ENCODE results near the gene MMD2.

The MMD2 gene

GRCh38 chr7:4943297-4943696 lies 15.7 kb downstream of the MMD2 start:
- H3K4me3 ChIP-seq (ENCODE audit: low read length), result no peak overlapping the region
- TF ChIP-seq CTCF (IDR thresholded peaks at IDR 0.05; ENCODE audit: low read depth, low read length, poor library complexity, severe bottlenecking) (no peak), EZH2phosphoT487 (IDR thresholded peaks at IDR 0.05; ENCODE audit: borderline replicate concordance, low read length) (no peak)
- no peaks in the 10 kb centered on the region for H3K36me3 ChIP-seq (ENCODE audit: control insufficient read depth, low read length)
- H3K27ac ChIP-seq (ENCODE audit: low read depth, low read length), result no peak overlapping the region
- no peaks in the 10 kb centered on the region for H3K27me3 ChIP-seq (ENCODE audit: control insufficient read depth, low read length)
- no peak overlapping the region for H3K4me2 ChIP-seq (ENCODE audit: low read length)
- no peaks in the 10 kb centered on the region for H3K4me1 ChIP-seq (ENCODE audit: control insufficient read depth, low read length)
- H3K9me2 ChIP-seq (replicated peaks; ENCODE audit: control insufficient read depth, low read length), result no peaks in the 10 kb centered on the region
- H3K79me2 ChIP-seq (ENCODE audit: control insufficient read depth, low read length), result no peaks in the 10 kb centered on the region
- H4K20me1 ChIP-seq (ENCODE audit: control insufficient read depth, insufficient read depth, low read depth, low read length), result no peaks in the 10 kb centered on the region
- no peaks in the 10 kb centered on the region for H3K9me3 ChIP-seq (ENCODE audit: control insufficient read depth, insufficient read depth, low read length)
- no peaks in the 10 kb centered on the region for H3F3A ChIP-seq (ENCODE audit: control insufficient read depth, insufficient read depth)

- H3K9me3 ChIP-seq (ENCODE audit: control insufficient read depth, insufficient read depth, low read length), result no peaks in the 10 kb centered on the region
- H3K4me3 ChIP-seq (ENCODE audit: low read length), result no peak overlapping the region
- H3K36me3 ChIP-seq (ENCODE audit: control insufficient read depth, low read length), result no peaks in the 10 kb centered on the region
- no peaks in the 10 kb centered on the region for H3K4me1 ChIP-seq (ENCODE audit: control insufficient read depth, low read length)
- H3K4me2 ChIP-seq (ENCODE audit: low read length), result no peak overlapping the region
- H3K79me2 ChIP-seq (ENCODE audit: control insufficient read depth, low read length), result no peaks in the 10 kb centered on the region
- no peaks in the 10 kb centered on the region for H3K9me2 ChIP-seq (replicated peaks; ENCODE audit: control insufficient read depth, low read length)
- H3K27ac ChIP-seq (ENCODE audit: low read depth, low read length), result no peak overlapping the region
- no peaks in the 10 kb centered on the region for H3K27me3 ChIP-seq (ENCODE audit: control insufficient read depth, low read length)
- H4K20me1 ChIP-seq (ENCODE audit: control insufficient read depth, insufficient read depth, low read depth, low read length), result no peaks in the 10 kb centered on the region
- no peak for TF ChIP-seq CTCF (IDR thresholded peaks at IDR 0.05; ENCODE audit: low read depth, low read length, poor library complexity, severe bottlenecking)
- no peak for TF ChIP-seq EZH2phosphoT487 (IDR thresholded peaks at IDR 0.05; ENCODE audit: borderline replicate concordance, low read length)
- no peaks in the 10 kb centered on the region for H3F3A ChIP-seq (ENCODE audit: control insufficient read depth, insufficient read depth)
These were observed 18.8 kb downstream of the MMD2 start for GRCh38 chr7:4939971-4940728.

- H3K79me2 ChIP-seq (ENCODE audit: control insufficient read depth, low read length), result no peaks in the 10 kb centered on the region
- no peaks in the 10 kb centered on the region for H3K9me2 ChIP-seq (replicated peaks; ENCODE audit: control insufficient read depth, low read length)
- H3K36me3 ChIP-seq (ENCODE audit: control insufficient read depth, low read length), result no peaks in the 10 kb centered on the region
- H4K20me1 ChIP-seq (ENCODE audit: control insufficient read depth, insufficient read depth, low read depth, low read length), result no peaks in the 10 kb centered on the region
- no peaks in the 10 kb centered on the region for H3K9me3 ChIP-seq (ENCODE audit: control insufficient read depth, insufficient read depth, low read length)
- H3K4me2 ChIP-seq (ENCODE audit: low read length), result no peak overlapping the region
- H3K4me3 ChIP-seq (ENCODE audit: low read length), result no peak overlapping the region
- no peaks in the 10 kb centered on the region for H3K27me3 ChIP-seq (ENCODE audit: control insufficient read depth, low read length)
- H3K27ac ChIP-seq (ENCODE audit: low read depth, low read length), result no peak overlapping the region
- no peaks in the 10 kb centered on the region for H3F3A ChIP-seq (ENCODE audit: control insufficient read depth, insufficient read depth)
- no peak for TF ChIP-seq EZH2phosphoT487 (IDR thresholded peaks at IDR 0.05; ENCODE audit: borderline replicate concordance, low read length)
- TF ChIP-seq CTCF (IDR thresholded peaks at IDR 0.05; ENCODE audit: low read depth, low read length, poor library complexity, severe bottlenecking), result no peak
- H3K4me1 ChIP-seq (ENCODE audit: control insufficient read depth, low read length), result no peaks in the 10 kb centered on the region
These were observed 21.6 kb downstream of the MMD2 start for GRCh38 chr7:4937411-4937810.
